ENCODE results near the gene NSMCE1.
"Not testable (repeated sequence)": the region's sequence is repeated elsewhere in the genome, so short reads cannot be mapped to it uniquely, and the experiment has no call there.

Gene NSMCE1

GRCh38 chr16:27303256-27304100 is 34.9 kb upstream of the NSMCE1 start:
- DNase-seq, result no peak

DNA sequence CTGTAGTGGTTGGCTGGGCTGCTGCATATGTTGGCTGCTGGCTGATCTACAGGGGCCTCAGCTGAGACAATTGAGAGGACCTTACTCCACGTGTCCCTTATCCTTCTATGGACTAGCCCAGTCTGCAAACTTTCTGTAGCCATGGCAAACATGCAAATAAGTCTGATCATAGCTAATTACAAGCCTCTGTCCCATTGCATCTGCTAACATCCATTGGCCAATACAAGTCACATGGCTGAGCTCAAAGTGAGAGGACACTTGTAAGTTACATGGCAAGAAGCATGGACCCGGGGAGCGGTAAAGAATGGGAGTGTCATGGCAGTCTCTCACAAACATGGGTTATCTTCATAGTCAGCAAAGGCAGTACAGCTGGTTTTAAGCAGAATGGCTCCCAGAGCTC is 33.6 kb upstream of the NSMCE1 start:
- no peak for DNase-seq

DNA sequence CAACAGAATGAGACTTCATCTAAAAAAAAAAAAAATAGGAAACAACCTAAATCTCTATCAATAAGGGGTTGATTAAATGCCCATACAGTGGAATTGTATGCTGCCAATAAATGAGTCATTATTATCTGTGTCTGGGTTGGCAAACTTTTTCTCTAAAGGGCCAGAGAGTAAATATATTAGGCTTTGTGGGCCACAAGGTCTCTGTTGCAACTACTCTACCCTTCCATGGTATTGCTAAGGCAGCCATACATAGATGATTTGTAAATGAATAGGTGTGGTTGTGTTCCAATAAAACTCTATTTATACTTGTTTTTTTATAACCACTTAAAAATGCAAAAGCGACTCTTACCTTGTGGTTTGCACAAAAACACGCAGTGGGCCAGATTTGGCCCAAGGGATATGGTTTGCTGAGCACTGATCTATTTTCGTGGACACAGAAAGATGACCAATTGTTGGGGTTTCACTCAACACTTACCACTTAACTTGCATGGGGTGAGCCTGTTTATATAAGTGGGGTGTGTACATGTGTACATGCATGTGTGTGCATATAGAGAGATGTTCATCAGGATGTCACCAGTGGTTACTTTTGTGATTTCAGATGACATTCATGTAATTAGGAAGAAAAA is 32.8 kb upstream of the NSMCE1 start:
- DNase-seq, result no peak

GRCh38 chr16:27298132-27298531 is 29.6 kb upstream of the NSMCE1 start:
- no peak for DNase-seq

DNA sequence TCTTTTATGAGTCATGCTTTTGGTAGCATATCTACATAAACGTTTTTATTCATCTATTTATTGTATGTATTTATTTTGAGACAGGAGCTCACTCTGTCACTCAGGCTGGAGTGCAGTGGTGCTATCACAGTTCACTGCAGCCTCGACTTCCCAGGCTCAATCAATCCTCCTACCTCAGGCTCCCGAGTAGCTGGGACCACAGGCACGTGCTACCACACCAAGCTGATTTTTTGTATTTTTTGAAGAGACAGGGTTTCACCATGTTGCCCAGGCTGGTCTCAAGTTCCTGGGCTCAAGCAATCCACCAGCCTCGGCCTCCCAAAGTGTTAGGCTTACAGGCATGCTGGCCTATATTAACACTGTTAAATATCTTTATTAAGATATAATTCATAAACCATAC is 24.8 kb upstream of the NSMCE1 start:
- no peak for DNase-seq

- no peak for DNase-seq
These were observed 23.2 kb upstream of the NSMCE1 start for GRCh38 chr16:27291722-27292240.

DNA sequence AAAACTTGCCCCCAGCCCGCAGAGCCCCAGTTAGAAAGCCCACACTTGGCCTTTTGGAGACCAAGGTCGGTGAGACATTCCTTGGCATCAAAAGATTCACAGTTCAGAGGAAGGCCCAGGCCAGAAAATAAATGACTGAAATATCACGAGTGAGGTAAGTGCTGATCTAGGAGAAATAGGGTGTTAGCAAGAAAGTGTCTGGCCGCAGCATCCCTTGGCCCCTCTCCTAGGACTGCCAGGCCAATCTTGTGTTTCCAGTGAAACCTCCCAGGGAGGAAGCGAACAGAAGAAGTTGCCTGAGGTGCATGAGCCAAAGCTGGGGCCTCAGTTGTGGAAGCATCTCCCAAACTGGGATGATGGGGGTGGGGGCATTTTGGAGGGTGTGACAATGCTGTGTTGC is 22.5 kb upstream of the NSMCE1 start:
- DNase-seq, result no peak

- DNase-seq, result no peak
These were observed 22.0 kb upstream of the NSMCE1 start for GRCh38 chr16:27290562-27290961.

DNA sequence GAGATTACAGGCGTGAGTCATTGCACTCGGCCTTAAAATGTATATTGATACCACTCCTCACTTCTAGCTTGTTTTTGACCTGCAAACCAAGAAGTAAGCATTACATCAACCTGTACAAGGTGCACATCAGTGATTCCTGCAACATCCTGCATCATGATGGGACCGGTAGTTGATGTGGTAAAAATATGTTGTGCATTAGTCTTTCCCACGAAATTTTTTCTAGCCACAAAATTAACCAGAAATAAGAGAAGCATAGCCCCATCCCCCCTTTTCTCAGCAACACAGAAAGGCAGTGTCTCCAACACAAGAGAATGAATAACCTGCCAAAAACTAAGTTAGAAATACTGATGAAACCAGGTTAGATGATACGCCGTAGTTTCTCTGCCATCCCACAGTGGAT is 21.1 kb upstream of the NSMCE1 start:
- DNase-seq, result no peak

GRCh38 chr16:27288313-27288712 is 19.7 kb upstream of the NSMCE1 start:
- DNase-seq, result not testable (repeated sequence)

- DNase-seq, result peak; percentile 86 to 89
These were observed 19.3 kb upstream of the NSMCE1 start for GRCh38 chr16:27287887-27288286.

DNA sequence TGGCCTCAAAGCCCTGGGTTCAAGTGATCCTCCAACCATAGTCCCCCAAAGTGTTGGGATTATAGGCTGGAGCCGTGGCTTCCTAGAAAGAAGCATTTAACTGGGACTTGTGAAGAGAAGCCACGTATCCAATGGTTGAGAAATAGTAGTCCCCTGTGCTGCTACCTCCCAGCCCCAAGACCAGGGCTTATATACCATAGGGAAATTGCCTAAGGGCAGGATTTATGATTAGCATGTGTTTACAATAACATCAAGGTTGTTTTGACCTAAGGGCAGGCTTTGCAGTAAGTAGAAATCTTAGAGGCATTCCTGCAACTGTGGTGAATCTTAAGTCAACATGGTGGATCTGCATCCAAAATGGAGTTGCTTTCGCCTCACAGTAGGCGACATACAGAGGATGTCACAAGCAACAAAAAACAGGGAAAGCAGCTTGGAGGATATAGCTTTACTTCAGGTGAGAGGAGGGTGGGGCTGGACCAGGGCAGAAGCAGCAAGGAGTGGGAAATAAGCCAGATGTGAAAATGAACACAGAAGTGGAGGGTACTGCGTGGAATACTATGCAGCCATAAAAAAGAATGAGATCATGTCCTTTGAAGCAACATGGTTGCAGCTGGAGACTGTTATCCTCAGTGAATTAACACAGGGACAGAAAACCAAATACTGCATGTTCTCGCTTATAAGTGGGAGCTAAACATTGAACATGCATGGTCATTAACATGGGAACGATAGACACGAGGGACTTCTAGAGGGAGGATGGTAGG is 18.7 kb upstream of the NSMCE1 start:
- no peak for DNase-seq

GRCh38 chr16:27286451-27286850 is 17.9 kb upstream of the NSMCE1 start:
- DNase-seq, result peak; percentile 82 to 93

GRCh38 chr16:27285676-27286196 is 17.2 kb upstream of the NSMCE1 start:
- DNase-seq, result peak; percentile 67 to 87

DNA sequence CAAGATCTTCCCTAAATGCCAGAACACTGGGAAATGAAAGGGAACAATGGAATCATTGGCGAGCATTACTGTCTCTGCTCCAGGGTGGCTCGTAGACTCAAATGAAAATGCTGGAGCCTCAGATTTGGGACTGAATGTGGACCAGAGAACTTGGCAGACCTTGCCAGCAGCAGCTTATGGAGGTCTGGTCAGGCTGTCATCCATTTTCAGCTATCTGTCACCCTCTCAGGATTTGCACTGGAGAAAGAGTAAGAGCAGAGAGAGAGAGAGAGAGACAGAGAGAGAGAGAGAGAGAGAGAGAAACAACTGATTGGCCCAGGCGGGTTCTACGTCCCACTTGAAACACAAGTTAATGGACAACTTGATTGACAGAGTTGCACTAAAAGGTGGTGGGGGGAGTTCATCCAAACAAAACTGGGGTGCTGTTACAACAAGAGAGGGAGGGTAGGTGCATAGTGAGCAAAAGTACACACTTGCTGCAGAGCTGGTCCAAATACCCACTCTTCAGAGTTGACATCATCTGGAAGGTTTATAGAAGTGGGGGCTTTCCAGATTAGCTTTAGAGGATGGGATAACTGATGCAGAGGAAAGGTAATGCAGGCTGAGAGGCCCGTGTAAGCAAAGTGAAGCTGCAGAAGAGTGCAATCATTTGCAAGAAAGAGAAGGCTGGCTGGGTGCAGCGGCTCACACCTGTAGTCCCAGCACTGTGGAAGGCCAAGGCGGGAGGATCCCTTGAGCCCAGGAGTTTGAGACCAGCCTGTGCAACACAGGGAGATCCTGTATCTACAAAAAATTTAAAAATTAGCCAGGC is 16.5 kb upstream of the NSMCE1 start:
- DNase-seq, result no peak

- DNase-seq, result no peak
These were observed 12.7 kb upstream of the NSMCE1 start for GRCh38 chr16:27281243-27281642.

DNA sequence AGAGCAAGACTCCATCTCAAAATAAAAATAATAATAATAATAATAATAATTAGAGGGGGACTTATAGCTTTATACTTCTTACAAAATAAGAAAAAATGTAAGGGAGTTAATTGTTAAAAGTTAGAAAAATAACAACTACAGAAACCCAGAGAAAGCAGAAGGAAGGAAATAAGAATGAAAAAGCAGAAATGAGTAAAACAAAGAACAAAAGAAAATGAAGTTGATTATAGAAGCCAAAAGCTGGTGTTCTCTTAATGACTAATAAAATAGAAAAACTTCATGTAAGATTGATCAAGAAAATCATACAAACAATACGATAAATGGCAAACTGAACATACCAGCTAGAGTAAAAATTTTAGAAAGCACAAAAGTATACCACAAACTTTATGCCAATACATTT is 6.8 kb upstream of the NSMCE1 start:
- peak in 1 of 2 donors; percentile 20 for DNase-seq

GRCh38 chr16:27274424-27274874 is 5.9 kb upstream of the NSMCE1 start:
- DNase-seq, result not testable (repeated sequence)

- no peak for DNase-seq
These were observed 5.3 kb upstream of the NSMCE1 start for GRCh38 chr16:27273670-27274423.

- DNase-seq, result no peak
These were observed 4.7 kb upstream of the NSMCE1 start for GRCh38 chr16:27273330-27273669.

GRCh38 chr16:27272697-27273096 is 4.1 kb upstream of the NSMCE1 start:
- not testable (repeated sequence) for DNase-seq
